HG03439 (cell line): ENCODE measurements around the gene CST7.
"Not testable (repeated sequence)": the region's sequence is repeated elsewhere in the genome, so short reads cannot be mapped to it uniquely, and the experiment has no call there.

Experiments
- ATAC-seq: cut with Tn5 transposase; IDR thresholded peaks from one replicate; pipeline ENCODE4 v1.9.1; 2021; ENCODE audit warnings: mild to moderate bottlenecking, moderate library complexity; ENCODE audit not compliant: unreplicated experiment

CST7 gene, protein sequence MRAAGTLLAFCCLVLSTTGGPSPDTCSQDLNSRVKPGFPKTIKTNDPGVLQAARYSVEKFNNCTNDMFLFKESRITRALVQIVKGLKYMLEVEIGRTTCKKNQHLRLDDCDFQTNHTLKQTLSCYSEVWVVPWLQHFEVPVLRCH

DNA sequence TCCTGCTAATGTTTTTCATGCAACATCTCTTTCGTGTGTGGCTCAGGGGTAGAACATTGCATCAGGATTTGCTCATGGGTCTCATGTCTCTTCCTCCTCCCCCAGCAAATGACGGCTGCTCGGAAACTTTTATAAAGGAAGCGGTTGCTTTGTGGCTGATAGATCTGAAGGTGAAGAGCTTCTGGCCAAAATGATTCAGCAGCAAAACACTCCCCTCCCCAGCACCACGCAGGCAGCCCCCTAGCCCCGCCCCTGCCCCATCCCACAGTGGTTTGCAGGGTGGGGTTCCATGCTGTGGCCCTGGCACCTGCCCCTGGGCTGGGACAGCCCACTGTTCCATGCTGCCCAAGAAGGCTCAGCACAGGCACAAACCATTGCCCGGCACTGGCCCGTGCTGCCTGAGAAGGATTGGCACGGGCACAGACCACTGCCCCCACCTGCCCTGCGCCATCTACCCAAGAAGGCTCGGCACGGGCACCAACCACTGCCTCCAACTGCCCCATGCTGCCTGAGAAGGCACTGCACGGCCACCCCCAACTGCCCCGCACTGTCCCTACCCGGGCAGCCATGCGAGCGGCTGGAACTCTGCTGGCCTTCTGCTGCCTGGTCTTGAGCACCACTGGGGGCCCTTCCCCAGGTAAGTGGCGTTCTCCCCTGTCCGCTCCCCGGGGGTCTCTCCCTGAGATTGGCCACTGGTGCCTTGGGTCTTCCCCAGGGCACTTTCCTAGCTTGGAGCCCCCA lies at the start of gene CST7:
CST7 (plus strand) TSS at position 331 of the 741 bp plus-strand sequence; CDS start at position 568, 237 bp downstream.
- no peak for ATAC-seq

DNA sequence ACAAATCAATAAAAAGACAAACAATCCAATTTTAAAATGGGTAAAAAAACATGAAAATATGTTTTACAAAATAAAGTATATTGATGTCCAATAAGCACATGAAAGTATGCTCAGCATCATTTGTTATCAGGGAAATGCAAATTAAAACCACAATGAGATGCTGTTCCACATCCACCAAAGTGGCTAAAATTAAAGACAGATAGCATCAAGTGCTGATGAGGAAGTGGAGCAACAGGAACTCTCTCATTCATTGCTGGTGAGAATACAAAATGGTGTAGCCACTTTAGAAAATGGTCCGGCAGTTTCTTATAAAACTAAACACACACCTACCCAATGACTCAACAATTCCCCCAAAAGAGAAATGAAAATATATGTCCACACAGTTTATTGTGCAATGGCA lies 42.3 kb upstream of the CST7 start:
- ATAC-seq, result no peak

DNA sequence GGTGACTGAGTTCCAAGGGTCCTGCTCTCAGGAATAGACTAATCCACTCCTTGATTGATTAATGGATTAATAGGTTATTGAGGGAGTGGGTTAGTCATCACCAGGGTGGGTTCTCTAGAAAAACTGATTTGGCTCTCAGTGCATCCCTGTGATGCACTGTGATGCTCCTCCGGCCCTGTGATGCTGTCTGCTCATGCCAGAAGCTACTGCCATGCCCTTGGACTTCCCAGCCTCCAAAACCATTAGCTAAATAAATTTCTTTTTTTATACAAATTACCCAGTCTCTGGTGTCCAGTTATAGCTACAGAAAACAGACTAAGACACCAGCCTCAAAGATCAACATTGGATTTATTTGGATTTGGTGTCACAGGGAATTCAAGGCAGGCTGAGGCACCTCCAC lies 40.4 kb upstream of the CST7 start:
- no peak for ATAC-seq

DNA sequence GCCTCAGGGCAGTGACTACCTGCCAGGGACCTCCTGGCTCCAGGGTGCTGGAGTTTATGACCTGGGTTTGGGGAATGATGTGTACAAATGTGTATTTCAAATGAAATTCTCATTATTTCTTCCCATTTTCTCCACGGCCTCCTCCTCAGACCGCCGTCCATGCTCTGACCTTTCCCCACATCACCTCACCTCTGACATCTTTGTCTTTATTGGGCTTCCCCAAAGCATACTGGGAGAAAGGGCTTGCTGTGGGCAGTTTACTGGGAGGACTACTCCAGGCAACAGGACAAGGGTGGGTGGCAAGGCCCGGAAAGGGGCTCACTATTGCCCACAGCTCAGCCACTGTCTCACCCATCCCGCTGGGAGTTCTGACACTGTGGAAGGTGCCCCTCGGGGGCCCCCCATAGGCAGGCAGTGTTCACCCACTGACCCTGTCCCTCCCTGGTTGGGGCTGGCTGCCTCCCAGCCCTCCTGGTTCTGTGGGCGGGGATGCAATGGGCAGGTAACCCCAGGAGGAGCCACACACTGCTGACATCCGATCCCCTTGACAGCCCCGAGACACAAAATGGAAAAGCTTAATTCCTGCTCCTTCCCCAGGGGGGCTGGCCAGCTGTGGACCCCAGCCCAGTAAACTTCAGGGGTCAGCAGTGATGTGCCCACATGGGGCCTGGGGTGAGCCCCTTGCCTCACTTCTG lies 39.8 kb upstream of the CST7 start:
- ATAC-seq, result no peak

DNA sequence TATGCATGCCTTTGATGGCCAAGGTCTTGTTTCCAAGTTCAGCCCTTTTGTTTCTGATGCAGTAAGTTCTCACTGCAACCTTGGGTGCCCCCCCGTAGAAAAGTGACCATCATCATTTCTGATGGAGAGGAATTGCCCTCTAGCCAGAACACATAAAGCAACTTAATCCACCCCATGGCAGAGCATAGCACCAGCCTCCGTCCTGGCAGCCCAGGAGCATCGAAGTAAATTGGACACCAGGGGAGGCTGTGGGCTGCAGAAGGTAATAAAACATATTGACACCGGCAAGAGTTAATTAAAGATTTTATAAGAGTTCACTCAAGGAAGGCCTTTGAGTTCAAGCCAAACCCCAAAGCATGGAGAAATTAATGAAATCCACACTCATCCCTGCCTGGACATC lies 39.2 kb upstream of the CST7 start:
- ATAC-seq, result no peak

DNA sequence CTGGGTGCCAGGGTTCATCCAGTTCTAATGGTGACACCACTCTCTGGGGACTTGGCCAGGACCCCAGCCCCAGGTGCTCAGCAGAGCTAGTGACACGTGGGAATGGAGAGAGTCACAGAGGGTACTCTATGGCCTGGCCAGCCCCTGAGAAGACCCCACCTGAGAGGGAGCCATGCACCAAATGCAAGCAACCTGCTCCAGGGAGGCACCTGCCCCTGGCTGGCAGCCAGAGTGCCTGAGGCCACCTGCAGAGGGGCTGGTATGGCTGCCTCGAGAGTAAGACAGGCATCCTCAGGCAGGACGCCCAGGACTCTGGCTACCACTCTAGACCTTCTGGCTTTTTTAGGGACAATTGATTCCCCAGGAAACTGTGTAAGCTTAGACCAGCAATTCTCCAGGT lies 38.6 kb upstream of the CST7 start:
- no peak for ATAC-seq

DNA sequence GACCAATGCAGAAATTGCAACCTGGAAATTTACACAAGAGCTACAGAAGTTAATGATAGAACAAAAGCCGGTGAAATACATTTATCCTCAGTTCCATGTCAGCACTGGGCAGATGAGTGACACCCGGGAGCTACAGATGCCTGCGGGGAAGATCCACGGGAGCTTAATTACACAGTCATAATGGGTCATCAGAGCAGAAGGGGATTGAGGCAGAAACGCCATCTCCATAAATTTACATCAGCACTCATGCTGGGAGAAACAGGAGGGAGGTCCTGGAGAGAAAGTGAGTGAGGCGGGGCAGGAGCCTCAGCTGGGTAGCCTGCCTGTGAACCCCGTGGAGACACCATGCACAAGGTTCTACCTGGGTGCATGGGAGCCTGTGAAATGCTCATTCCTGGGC lies 37.6 kb upstream of the CST7 start:
- ATAC-seq, result no peak

DNA sequence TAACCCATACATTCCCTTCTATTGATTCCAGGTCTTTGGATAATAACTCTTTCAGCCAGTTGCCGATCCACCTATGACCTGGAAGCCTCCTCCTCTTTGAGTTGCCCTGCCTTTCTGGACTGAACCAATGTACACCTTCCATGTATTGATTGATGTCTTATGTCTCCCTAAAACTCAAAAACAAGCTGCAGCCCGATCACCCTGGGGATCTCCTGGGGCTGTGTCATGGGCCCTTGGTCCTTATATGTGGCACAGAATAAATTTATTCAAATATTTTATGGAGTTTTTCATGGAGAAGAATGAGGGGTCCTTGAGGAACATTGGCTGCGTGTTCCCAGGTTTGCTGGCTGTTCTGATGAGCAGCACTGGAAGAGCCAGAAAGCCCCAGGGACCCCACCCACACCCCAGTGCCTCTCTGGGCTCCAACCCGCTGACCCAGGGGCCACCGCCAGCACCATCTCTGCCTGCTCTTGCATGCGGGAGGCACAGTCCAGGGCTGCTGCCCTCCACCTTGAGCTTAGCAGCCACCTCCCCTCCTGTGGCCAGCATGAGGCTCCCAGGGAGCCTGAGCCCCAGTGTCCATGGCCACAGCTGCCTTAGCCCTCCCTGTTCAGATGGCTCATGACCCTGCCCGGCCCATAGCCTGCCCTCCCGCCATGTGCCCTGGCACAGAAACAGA lies 36.5 kb upstream of the CST7 start:
- no peak for ATAC-seq

DNA sequence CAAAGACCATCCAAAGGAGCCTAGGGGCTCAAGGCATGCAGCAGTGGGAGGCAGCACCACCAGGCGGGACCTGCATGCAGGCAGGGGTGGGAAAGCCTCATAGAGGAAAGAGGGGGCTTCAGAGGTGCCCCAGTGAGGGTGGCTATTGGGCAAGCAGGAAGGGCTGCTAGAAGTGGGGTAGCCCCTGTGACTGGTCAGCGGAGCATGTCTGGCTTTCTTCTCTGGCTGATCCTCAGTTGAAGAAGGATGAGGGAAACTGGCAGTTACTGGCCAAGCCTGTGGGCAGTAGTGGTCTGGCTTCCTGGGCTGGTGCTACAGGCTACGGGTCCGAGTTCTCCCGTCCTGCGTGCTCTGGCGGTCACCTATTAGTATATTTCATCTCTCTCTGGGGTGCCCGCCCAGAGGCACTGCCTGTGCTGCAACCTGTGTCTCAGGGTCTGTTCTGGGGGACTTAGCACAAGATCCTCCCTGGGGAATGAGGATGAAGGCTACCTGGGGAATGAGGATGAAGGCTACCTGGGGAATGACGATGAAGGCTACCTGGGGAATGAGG lies 35.9 kb upstream of the CST7 start:
- ATAC-seq, result no peak

DNA sequence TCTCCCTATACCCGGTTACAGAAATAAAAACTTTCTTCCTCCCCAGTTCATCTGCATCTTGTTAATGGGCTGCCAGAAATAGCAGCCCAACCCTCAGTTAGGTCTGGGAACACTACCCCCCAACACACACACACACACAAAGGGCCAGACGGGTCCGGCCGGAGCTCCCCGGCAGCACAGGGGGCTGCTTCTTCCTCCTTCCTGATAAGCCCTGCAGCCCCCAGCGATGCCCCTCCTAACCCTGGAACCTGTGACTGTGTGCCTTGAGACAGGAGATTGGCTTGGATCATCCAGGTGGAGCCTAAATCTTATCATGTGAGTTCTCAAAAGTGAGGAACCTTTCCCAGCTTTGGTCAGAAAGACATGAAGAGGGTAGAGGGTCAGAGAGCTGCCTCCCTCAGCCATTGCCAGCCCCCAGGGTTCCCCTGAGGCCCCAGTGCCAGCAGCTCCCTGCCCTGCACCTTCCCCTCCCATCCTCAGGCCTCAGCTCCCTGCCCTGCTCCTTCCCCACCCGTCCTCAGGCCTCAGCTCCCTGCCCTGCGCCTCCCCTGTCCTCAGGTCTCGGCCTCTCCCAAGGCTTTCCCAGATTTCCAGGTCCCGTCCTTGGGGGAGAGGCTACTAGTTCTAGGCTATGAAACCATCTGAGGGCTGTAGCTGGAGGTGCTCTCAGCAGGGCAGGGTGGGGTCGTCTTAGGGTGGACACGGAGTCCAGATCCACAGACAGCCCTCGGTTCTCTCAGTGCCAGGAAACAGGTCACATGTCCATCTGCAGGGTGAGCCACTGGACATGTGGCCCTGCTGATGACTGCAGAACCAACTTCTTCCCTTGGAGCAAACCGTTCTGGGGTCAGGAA lies 34.5 kb upstream of the CST7 start:
- no peak for ATAC-seq

DNA sequence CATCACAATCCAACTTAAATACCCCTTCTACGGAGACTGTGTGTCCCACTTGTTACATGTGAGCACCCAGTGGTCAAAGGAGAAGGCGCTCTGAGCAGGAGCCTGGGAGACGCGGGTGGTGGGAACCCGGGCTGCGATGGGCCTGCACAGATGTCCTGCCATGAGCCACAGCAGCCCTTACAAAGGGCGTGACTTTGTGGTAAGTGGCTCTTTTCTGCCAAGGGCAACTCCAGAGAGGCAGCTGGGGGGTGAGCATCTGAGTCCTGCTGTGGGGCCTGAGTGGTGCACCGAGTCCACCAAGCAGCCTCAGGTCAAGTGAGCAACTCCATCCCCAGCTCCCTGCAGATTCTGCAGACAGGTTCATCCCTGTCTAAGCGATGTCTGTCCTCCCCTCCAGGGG lies 33.6 kb upstream of the CST7 start:
- no peak for ATAC-seq

DNA sequence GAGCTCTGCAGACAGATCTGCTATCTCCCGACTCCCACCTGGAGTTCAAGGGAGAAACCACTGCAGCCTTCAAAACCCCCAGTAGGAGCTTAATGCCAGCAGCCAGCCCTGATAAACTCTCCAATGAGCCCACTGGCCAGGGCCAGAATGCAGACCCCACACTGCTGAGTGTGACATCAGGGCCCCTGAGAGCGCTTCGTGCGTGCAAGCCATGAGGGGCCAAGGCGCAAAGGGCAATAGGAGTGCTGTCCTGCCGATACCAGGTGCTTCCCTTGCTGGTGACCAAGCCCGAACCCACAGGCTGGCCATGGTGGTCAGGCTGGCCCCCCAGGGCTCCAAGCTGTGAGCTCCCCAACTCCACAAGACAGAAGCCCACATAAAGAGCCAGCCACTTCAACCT lies 33.2 kb upstream of the CST7 start:
- no peak for ATAC-seq

DNA sequence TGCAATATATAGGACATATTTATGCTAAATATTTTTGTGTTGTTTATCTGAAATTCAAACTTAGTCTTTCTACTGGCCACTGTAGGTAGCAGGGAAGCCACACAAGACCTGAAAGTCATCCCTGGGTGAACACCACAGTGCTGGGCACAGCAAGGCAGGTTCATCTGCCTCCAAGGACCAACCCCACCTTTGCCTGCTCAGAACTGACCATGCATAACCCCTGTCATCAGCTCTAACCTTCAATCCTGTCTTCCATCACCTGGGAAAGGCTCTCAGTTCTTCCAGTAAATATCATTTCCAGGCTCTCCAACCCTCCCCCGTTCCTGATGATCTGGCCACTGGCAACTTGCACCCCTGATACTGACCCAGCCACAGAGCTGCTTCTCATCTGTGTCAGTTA lies 32.7 kb upstream of the CST7 start:
- ATAC-seq, result no peak

DNA sequence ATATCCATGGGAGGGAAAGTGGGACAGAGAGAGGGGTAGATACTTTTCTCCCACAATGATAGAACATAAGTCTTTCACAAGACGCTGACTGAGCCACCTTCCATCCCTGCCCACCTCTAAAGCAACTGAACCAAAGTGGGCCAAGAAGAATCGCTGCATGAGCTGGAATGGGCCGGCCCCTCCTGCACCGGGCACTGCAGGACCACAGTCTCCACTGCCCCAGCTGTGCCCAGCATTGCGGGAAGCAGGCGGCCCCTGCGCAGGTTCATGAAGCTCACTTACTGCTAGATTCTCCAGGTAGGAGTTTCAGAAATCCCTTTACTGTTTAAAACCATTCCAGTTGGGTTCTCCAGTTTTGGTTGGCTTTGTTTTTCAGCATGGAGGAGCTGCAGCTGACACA lies 32.0 kb upstream of the CST7 start:
- ATAC-seq, result no peak

DNA sequence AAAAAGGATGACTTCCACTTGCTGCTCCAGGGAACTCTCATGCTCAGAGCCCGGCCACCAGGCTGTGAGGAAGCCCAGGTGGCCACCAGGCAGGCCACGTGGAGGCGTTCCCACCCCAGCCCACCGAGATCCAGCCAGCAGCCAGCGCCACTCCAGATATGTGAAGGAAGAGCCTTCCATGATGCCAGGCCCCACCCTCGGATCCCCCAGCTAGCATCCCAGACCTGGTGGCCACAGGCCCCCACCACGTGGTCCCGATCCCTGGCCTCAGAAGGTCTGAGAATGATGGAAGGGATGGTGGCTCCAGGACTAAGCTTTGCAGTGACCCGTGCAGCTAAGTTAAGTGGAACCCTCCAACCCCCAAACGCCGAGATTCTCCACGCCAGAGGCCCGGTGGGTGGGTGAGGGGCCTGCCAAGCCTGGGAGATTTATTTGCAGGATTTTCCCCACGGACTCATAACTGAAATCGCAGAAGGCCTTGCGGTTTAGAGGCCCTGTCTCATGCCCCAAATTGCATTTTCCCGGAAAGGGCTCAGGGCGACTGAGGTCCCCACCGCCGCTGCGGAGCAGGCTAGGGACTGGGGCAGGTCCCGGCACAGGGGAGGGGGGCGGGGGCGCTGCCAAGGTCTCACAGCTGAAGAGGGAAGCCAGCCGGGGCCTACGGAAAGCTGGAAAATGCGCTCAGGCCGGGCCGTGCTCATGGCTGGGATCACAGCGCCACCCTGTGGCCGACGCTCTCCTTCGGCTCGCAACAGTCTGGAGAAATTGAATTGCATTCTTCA lies 31.1 kb upstream of the CST7 start:
- peak; percentile 53 for ATAC-seq

DNA sequence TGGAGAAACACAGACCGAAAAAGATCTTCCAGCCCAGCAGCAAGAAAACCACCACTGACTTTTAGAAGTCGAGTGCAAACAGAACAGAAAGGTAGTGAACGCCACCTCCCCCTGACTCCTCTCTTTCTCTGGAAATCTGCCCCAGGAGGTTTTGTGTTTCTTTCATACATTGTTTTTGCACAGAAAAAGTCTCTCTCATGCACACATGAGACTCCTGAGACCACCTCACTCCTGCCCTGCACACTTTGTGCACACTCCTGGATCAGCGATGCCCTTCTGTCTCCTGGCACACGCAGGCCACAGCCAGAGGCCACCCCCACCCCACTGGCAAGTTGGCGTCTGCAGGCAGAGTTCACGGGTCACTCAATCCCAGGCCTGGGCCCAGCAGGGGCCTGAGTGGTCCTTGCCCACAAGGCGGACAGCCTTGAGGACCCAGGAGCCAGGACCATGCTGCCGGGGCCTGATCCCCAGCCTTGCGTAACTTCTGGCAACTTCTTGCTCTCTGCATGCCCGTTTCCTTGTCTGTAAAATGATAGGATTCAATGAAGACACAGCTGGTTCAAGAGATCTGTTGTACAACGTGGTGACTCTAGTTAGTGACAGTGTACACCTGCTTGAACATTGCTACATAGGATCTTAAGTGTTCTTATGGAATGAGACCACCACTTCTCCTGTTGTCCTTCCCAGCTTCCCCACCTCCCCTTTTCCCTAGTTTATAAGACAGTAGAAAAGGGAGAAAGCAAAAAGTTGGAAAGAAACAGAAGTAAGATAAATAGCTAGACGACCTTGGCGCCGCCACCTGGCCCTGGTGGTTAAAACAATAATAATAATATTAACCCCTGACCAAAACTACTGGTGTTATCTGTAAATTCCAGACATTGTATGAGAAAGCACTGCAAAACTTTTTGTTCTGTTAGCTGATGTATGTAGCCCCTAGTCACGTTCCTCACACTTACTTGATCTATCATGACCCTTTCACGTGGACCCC lies 30.2 kb upstream of the CST7 start:
- no peak for ATAC-seq

DNA sequence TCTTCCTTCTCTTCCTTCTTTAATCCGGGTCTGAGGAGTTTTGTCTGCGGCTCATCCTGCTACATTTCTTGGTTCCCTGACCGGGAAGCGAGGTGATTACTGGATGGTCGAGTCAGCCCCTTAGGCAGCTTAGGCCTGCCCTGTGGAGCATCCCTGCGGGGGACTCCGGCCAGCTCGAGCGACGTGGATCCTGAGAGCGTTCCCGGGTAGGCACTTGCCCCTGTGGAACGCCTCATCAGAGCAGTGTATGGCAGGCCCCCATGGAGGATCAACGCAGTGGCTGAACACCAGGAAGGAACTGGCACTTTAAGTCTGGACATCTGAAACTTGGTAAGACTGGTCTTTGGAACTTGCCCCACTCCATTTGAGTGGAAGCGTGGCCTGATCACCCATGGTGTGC lies 29.4 kb upstream of the CST7 start:
- not testable (repeated sequence) for ATAC-seq

DNA sequence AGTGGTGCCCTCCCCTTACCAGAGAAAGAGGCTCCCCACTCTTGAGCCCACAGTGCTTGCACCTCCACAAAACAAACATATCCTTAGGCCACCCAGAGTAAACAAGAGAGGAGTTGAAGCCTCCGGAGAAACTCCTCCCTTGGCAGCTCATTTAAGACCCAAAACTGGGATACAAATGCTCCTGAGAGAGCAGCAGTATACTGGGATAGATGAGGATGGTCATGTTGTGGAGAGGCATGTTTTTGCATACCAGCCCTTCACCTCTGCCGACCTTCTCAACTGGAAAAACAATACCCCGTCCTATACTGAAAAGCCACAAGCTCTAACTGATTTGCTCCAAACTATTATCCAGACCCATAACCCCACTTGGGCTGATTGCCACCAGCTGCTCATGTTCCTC lies 28.4 kb upstream of the CST7 start:
- ATAC-seq, result not testable (repeated sequence)

DNA sequence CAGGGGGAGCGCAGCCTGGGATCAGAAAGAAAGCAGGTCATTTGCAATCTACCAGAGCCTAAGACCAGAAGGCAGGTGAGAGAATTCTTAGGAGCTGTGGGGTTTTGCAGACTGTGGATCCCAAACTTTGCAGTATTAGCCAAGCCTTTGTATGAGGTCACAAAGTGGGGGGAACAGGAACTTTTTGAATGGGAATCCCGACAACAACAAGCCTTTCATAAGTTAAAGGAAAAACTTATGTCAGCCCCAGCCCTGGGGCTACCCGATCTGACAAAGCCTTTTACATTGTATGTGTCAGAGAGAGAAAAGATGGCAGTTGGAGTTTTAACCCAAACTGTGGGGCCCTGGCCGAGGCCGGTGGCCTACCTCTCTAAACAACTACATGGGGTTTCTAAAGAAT lies 19.8 kb upstream of the CST7 start:
- not testable (repeated sequence) for ATAC-seq
